ENCODE results near the gene MRPS15.
"Not testable (repeated sequence)": the region's sequence is repeated elsewhere in the genome, so short reads cannot be mapped to it uniquely, and the experiment has no call there.

Gene MRPS15

DNA sequence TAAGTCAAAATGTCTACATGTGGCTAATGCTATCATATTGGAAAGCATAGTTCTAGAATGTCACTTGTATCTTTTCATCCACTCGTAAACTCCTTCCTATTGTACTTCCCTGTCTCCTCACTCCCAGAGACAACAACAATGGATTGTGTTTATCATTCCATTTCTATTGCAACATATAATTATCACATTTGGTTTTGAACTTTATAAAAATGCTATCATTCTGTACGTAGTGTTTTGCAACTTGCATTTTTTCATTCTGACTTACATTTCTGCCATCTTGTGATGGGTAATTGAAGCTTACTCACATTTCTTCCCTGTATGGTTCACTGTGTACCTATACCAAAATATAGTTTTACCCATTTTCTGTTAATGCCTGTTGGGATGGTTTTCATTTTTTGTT lies 33.0 kb upstream of the MRPS15 start:
- Histone ChIP-seq H3K27me3 (no peaks in the 10 kb centered on the region), H3K36me3 (no peaks in the 10 kb centered on the region), H3K4me3 (ENCODE audit: low read depth in 1 of 2, low read length in 1 of 2) (no peak overlapping the region), H3K9me3 (no peaks in the 10 kb centered on the region), H3K27ac (no peak overlapping the region), H3K4me1 (ENCODE audit: control insufficient read depth in 1 of 2, insufficient read depth in 1 of 2, low read depth in 1 of 2, low read length in 1 of 2) (no peaks in the 10 kb centered on the region)
- no peak for TF ChIP-seq CTCF (IDR thresholded peaks at IDR 0.05)

DNA sequence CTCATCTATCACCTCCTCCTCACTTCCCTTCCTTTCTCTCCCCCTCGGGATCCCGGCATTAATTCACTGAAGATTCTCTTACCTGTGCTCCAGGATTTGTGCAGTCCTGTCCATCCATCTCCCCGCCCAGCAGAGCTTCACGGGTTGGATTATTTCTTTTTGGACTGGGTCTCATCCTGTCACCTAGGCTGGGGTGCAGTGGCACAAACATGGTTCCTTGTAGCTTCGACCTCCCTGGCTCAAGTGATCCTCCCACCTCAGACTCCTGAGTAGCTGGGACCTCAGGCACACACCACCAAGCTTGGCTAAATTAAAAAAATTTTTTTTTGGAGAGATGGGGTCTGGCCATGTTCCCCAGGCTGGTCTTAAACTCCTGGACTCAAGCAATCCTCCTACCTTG lies 30.8 kb upstream of the MRPS15 start:
- Histone ChIP-seq H3K4me3 (ENCODE audit: low read depth in 1 of 2, low read length in 1 of 2) (no peak overlapping the region), H3K4me1 (ENCODE audit: control insufficient read depth in 1 of 2, insufficient read depth in 1 of 2, low read depth in 1 of 2, low read length in 1 of 2) (peaks cover 4 to 8% of the 10 kb centered on the region in 2 experiments), H3K27ac (no peak overlapping the region), H3K9me3 (no peaks in the 10 kb centered on the region), H3K36me3 (no peaks in the 10 kb centered on the region), H3K27me3 (no peaks in the 10 kb centered on the region)
- no peak for TF ChIP-seq CTCF (IDR thresholded peaks at IDR 0.05)

DNA sequence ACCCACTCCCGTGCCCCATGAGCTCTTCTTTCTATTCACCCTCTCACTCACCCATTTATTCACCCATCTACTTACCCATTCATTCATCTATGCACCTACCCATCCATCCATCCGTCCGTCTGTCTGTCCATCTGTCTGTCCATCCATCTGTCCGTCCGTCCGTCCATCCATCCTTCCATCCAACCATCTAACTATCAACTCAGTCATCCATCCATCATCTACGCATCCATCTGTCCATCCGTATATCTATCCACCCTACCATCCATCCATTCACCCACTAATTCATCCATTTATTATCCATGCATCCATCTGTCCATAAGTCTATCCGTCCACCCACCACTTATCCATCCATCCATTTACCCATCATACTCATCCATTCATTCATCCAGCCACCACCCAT lies 29.3 kb upstream of the MRPS15 start:
- TF ChIP-seq CTCF (IDR thresholded peaks at IDR 0.05), result no peak
- H3K9me3 ChIP-seq, result no peaks in the 10 kb centered on the region
- peaks cover 18 to 23% of the 10 kb centered on the region in 2 experiments for H3K4me1 ChIP-seq (ENCODE audit: control insufficient read depth in 1 of 2, insufficient read depth in 1 of 2, low read depth in 1 of 2, low read length in 1 of 2)
- H3K4me3 ChIP-seq (ENCODE audit: low read depth in 1 of 2, low read length in 1 of 2), result no peak overlapping the region
- H3K27me3 ChIP-seq, result no peaks in the 10 kb centered on the region
- no peak overlapping the region for H3K27ac ChIP-seq
- H3K36me3 ChIP-seq, result no peaks in the 10 kb centered on the region

GRCh38 chr1:36492491-36492890 lies 28.3 kb upstream of the MRPS15 start:
- Histone ChIP-seq H3K27me3 (no peaks in the 10 kb centered on the region), H3K27ac (peak overlapping the region; percentile 7), H3K9me3 (no peaks in the 10 kb centered on the region), H3K4me1 (ENCODE audit: control insufficient read depth in 1 of 2, insufficient read depth in 1 of 2, low read depth in 1 of 2, low read length in 1 of 2) (peaks cover 29 to 33% of the 10 kb centered on the region in 2 experiments), H3K4me3 (ENCODE audit: low read depth in 1 of 2, low read length in 1 of 2) (no peak overlapping the region), H3K36me3 (no peaks in the 10 kb centered on the region)
- no peak for TF ChIP-seq CTCF (IDR thresholded peaks at IDR 0.05)

DNA sequence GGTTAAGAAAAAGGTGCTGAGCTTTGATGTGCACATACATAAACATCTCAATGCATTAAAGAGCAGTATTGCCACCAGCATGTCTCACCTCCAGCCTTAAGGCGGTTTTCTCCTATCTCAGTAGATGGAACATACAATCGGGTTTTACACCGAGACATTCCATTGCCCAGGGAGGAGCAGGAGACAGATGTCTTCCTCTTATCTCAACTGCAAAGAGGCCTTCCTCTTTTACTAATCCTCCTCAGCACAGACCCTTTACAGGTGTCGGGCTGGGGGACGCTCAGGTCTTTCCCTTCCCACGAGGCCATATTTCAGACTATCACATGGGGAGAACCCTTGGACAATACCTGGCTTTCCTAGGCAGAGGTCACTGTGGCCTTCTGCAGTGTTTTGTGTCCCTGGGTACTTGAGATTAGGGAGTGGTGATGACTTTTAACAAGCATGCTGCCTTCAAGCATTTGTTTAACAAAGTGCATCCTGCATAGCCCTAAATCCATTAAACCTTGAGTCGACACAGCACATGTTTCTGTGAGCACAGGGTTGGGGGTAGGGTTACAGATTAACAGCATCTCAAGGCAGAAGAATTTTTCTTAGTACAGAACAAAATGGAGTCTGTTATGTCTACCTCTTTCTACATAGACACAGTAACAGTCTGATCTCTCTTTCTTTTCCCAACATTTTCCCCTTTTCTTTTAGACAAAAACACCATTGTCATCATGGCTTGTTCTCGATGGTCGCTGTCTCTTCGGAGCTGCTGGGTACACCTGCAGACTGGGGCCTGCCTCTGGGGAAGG lies 25.3 kb upstream of the MRPS15 start:
- not testable (repeated sequence) for H3K27me3 ChIP-seq, H3K9me3 ChIP-seq

DNA sequence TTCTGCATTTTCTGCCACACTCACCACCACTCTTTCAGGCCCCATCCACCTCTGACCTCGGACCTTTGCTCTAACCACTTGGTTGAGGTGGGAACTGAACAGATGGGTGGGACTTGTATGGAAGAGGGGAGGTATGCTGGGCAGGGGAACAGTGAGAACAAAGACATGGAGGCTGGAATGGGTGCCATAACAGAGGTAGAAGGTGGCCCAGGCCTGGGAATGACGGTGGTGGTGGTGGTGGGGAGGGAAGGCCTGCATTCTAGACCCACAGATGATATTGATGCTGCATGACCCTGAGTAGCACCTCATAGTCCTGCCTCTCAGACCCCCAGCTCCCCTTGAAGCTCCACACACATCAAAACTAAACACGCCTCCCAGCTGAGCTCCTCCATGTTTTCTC lies 23.7 kb upstream of the MRPS15 start:
- TF ChIP-seq CTCF (IDR thresholded peaks at IDR 0.05), result no peak
- Histone ChIP-seq H3K4me1 (ENCODE audit: control insufficient read depth in 1 of 2, insufficient read depth in 1 of 2, low read depth in 1 of 2, low read length in 1 of 2) (peaks cover 75 to 79% of the 10 kb centered on the region in 2 experiments), H3K9me3 (no peaks in the 10 kb centered on the region), H3K4me3 (ENCODE audit: low read depth in 1 of 2, low read length in 1 of 2) (peak overlapping the region in 1 of 2 experiments; percentile 88), H3K36me3 (no peaks in the 10 kb centered on the region), H3K27ac (peak overlapping the region; percentile 92), H3K27me3 (no peaks in the 10 kb centered on the region)

More for the DNA sequence above, 25.3 kb upstream of the MRPS15 start:
- not testable (repeated sequence) for H3K36me3 ChIP-seq
- peak overlapping the region; percentile 92 for H3K27ac ChIP-seq
- peaks cover 59 to 63% of the 10 kb centered on the region in 2 experiments for H3K4me1 ChIP-seq (ENCODE audit: control insufficient read depth in 1 of 2, insufficient read depth in 1 of 2, low read depth in 1 of 2, low read length in 1 of 2)
- peak overlapping the region in 1 of 2 experiments; percentile 88 for H3K4me3 ChIP-seq (ENCODE audit: low read depth in 1 of 2, low read length in 1 of 2)

DNA sequence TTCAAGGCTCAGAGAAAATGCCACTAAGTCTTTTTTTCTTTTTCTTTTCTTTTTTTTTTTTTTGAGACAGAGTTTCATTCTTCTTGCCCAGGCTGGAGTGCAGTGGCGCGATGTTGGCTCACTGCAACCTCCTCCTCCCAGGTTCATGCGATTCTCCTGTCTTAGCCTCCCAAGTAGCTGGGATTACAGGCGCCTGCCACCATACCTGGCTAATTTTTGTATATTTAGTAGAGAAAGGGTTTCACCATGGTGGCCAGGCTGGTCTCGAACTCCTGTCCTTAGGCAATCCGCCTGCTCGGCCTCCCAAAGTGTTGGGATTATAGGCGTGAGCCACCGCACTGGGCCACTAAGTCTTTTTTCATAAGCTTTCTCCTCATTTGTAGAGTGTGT lies 23.1 kb upstream of the MRPS15 start:
- H3K4me1 ChIP-seq (ENCODE audit: control insufficient read depth in 1 of 2, insufficient read depth in 1 of 2, low read depth in 1 of 2, low read length in 1 of 2), result peaks cover 77 to 82% of the 10 kb centered on the region in 2 experiments

More for the DNA sequence above, 23.1 kb upstream of the MRPS15 start:
- H3K27ac ChIP-seq, result peak overlapping the region; percentile 92
- peak overlapping the region; percentile 58 to 88 for H3K4me3 ChIP-seq (ENCODE audit: low read depth in 1 of 2, low read length in 1 of 2)
- not testable (repeated sequence) for H3K36me3 ChIP-seq, H3K27me3 ChIP-seq, H3K9me3 ChIP-seq

Measured in neutrophil (primary cell).